Measurements from ENCODE around the gene CANT1.

DNA sequence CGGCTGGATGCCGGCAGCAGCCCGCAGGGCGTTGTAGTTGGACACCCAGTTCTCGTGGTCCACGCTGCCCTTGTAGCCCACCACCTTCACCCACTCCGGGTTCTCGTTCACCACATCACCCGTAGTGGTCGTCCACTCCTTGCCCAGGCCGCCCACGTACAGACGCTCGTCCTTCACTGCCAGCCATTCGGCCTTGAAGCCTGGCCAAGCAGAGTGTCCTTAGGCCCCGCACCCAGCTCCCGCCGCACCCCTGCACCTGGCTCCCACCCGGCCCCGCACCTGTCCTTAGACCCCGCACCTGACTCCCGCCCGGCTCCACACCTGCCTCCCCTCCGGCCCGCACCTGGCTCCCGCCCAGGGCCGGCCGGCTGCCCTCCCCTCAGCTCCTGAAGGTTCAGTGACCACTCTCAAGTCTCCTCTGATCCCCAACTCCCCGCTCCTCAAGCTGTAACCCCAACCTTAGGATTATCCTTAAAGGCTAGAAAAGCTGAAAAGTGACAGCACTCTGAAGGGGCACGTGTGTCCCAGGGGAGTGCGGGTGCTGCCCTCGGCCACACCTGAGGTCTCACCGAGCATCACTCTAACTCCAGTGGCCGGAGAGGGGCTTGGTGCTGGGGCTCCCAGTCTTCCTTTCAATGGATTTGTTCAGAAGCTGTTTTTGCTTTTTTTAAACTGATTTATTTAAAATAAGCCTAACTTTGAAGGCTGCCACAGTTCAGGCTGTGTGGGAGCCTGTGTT, 14.4 kb downstream of the CANT1 start:
- TF ChIP-seq, protein P1, sequence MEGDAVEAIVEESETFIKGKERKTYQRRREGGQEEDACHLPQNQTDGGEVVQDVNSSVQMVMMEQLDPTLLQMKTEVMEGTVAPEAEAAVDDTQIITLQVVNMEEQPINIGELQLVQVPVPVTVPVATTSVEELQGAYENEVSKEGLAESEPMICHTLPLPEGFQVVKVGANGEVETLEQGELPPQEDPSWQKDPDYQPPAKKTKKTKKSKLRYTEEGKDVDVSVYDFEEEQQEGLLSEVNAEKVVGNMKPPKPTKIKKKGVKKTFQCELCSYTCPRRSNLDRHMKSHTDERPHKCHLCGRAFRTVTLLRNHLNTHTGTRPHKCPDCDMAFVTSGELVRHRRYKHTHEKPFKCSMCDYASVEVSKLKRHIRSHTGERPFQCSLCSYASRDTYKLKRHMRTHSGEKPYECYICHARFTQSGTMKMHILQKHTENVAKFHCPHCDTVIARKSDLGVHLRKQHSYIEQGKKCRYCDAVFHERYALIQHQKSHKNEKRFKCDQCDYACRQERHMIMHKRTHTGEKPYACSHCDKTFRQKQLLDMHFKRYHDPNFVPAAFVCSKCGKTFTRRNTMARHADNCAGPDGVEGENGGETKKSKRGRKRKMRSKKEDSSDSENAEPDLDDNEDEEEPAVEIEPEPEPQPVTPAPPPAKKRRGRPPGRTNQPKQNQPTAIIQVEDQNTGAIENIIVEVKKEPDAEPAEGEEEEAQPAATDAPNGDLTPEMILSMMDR (IDR thresholded peaks at IDR 0.05): no peak
- TF ChIP-seq POLR2A (IDR thresholded peaks at IDR 0.05): no peak
